Thymus (tissue), 11 donors: ENCODE measurements around the gene RPE. TPM values are rescaled to one million over a fixed set of nuclear protein-coding genes. Genes with fewer than 3 reads are reported as not detected.

Experiments
- DNase-seq, 9 donors: peaks; one replicate each; pipeline ENCODE4 v3.0.0-alpha.2; 2013; ENCODE audit warnings: low spot score in 9 of 9, low read depth in 6 of 9, missing footprints in 1 of 9
- H3K27ac ChIP-seq, 2 donors: one replicate each; pipeline ENCODE4 v1.5.1; 2013; ENCODE audit warnings: control low read depth in 1 of 2, low read depth in 1 of 2, low read length in 1 of 2, mild to moderate bottlenecking in 1 of 2, moderate library complexity in 1 of 2
- H3K27me3 ChIP-seq, 2 donors: one replicate each; pipeline ENCODE4 v1.5.1; 2013; ENCODE audit warnings: low read length in 1 of 2; ENCODE audit not compliant: control insufficient read depth in 2 of 2, insufficient read depth in 1 of 2
- H3K36me3 ChIP-seq, 2 donors: one replicate each; pipeline ENCODE4 v1.5.1; 2013; ENCODE audit warnings: low read length in 1 of 2, mild to moderate bottlenecking in 1 of 2, moderate library complexity in 1 of 2; ENCODE audit not compliant: control insufficient read depth in 2 of 2, insufficient read depth in 2 of 2
- H3K4me1 ChIP-seq, 2 donors: one replicate each; pipeline ENCODE4 v1.5.1; 2013; ENCODE audit warnings: low read length in 2 of 2; ENCODE audit not compliant: control insufficient read depth in 2 of 2, insufficient read depth in 2 of 2
- H3K4me3 ChIP-seq, 2 donors: one replicate each; pipeline ENCODE4 v1.5.1; 2013; ENCODE audit warnings: low read length in 2 of 2, control low read depth in 1 of 2, mild to moderate bottlenecking in 1 of 2
- H3K9me3 ChIP-seq, 2 donors: one replicate each; pipeline ENCODE4 v1.5.1; 2013; ENCODE audit warnings: low read length in 1 of 2, mild to moderate bottlenecking in 1 of 2; ENCODE audit not compliant: control insufficient read depth in 2 of 2, insufficient read depth in 1 of 2
- WGBS: extraction: QIAGEN DNeasy Blood & Tissue Kit; methylation state at CpG from one replicate; pipeline ENCODE4 v1.1.7; 2013; 5-methylcytosine and 5-hydroxymethylcytosine counted together
- polyA plus RNA-seq: library from polyadenylated mRNA; stranded (reverse); fragments of 200-250 nt; gene quantifications from one replicate; pipeline ENCODE4 v1.2.3, GENCODE V29; 2013
- total RNA-seq: library from RNA; stranded (reverse); fragments of 120-200 nt; gene quantifications from one replicate; pipeline ENCODE4 v1.2.4, GENCODE V29; 2013
- donor health status: healthy.

Gene RPE
- total and polyA plus RNA-seq, 2 donors, result 22.2 to 40.0 TPM

DNA sequence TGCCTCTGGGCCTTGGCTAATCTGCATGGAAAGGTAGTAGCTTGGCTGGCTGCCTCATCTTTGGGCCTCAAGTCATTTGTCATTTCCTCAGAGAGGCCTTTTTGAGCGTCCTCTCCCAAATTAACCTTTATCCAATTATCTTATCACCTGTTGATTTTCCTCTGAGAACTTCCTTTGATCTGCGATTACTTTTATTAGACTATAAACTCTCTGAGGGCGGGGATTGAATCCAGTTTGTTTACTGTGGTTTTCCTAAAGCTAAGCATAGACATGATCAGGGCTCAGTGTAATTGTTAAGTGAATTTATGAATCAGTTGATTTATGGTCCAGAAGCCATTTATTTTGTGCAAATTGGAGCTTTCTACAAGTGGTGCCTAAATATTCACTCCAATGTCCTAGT, 7.5 kb downstream of the RPE start:
- peaks cover 2 to 6% of the 10 kb centered on the region in 2 donors for H3K4me1 ChIP-seq
- H3K27ac ChIP-seq, result no peak overlapping the region
- no peaks in the 10 kb centered on the region for H3K27me3 ChIP-seq
- no peak overlapping the region for H3K4me3 ChIP-seq
- DNase-seq, result no peak
- no peaks in the 10 kb centered on the region for H3K9me3 ChIP-seq
- 79% methylated on average over 3 of the region's 3 CpGs for WGBS
- H3K36me3 ChIP-seq, result peaks cover 0 to 46% of the 10 kb centered on the region in 2 donors

DNA sequence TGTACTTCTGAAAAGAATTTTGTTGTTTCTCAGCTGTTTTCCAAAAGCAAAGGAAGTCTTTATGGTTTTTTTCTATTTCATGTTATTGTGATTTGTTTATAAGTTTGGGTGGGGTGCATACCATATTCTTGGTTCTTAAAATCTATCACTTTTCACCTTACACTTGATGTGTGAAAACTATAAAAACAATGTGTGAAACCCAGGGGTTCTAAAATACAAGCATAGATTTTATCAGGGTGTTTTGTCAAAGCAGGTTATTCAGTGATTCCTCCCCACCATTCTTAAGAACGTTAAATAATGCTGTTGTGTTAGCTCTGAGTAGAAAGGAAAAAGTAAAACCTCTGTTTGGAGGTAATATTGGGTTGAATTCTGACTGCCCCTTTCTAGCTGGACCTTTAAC, 17.7 kb downstream of the RPE start:
- no peak for DNase-seq
- WGBS, result 96% methylated on average over 1 of the region's 1 CpG
- Histone ChIP-seq H3K4me3 (no peak overlapping the region), H3K27me3 (no peaks in the 10 kb centered on the region), H3K27ac (no peak overlapping the region), H3K9me3 (no peaks in the 10 kb centered on the region), H3K36me3 (peaks cover 6 to 74% of the 10 kb centered on the region in 2 donors), H3K4me1 (no peaks in the 10 kb centered on the region)

DNA sequence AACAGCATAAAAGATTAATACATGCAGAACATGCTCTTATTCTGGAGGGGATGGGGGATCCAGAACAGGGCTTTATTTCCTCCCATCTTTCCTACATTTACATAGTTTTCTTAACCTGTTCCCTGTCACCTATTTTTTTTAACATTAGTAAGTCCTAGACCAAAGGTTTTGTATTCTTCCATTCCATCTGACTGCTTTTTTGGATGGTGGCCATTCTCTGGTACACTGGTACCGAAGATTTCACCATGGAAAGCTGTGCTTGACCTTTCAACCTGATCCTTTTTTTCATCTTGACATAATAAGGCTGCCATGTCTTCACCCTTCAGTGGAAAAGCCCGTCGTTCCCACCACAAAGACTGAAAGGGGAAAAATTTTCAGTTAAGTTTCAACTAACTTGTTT, 20.4 kb downstream of the RPE start:
- peaks cover 3 to 56% of the 10 kb centered on the region in 2 donors for H3K36me3 ChIP-seq
- H3K9me3 ChIP-seq, result no peaks in the 10 kb centered on the region
- no peaks in the 10 kb centered on the region for H3K27me3 ChIP-seq
- no peak for DNase-seq
- H3K27ac ChIP-seq, result no peak overlapping the region
- no peaks in the 10 kb centered on the region for H3K4me1 ChIP-seq
- H3K4me3 ChIP-seq, result no peak overlapping the region
- 97% methylated on average over 3 of the region's 3 CpGs for WGBS

DNA sequence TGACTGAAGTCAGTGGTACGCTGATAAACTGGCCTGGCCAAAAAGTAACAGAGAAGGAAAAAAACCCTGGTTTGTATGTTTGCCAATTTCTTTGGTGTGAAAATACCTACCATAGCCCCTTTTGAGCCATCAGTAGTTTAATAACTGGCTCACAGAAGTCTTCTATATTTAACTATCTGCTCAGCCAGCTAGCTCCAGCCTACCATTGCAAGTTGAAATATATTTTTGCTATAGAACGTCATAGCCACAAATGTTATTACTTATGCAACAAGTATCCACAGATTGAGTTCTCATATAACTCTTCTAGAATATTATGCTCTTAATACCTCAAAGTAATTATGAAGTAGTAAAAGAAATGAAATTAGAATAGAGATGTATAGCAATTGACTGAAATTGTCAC, 25.2 kb downstream of the RPE start:
- Histone ChIP-seq H3K27me3 (no peaks in the 10 kb centered on the region), H3K9me3 (no peaks in the 10 kb centered on the region), H3K4me1 (no peaks in the 10 kb centered on the region), H3K27ac (no peak overlapping the region), H3K4me3 (no peak overlapping the region), H3K36me3 (peaks cover 0 to 24% of the 10 kb centered on the region in 2 donors)
- DNase-seq, result no peak
- 98% methylated on average over 2 of the region's 2 CpGs for WGBS

DNA sequence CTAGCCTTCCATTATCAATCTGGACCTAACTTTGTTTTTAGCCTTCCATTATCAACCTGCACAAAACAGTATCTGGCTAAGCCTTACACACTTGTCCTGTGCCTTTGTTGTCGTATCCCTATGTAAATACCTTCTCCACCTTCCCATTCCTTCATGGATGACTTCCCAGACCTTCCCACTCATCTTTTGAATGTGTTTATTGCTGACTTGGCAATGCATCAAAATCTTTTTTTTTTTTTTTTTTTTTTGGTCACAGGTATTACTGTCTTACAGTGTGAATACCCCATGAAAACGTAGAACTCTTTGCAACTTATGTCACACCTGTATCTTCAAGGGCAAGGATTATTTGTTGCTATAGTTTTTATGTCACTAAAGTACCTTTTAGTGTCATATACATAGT, 25.7 kb downstream of the RPE start:
- H3K36me3 ChIP-seq, result peaks cover 0 to 20% of the 10 kb centered on the region in 2 donors
- H3K9me3 ChIP-seq, result no peaks in the 10 kb centered on the region
- no peak for DNase-seq
- H3K27ac ChIP-seq, result no peak overlapping the region
- no peaks in the 10 kb centered on the region for H3K4me1 ChIP-seq
- 94% methylated on average over 2 of the region's 2 CpGs for WGBS
- H3K4me3 ChIP-seq, result no peak overlapping the region
- H3K27me3 ChIP-seq, result no peaks in the 10 kb centered on the region

DNA sequence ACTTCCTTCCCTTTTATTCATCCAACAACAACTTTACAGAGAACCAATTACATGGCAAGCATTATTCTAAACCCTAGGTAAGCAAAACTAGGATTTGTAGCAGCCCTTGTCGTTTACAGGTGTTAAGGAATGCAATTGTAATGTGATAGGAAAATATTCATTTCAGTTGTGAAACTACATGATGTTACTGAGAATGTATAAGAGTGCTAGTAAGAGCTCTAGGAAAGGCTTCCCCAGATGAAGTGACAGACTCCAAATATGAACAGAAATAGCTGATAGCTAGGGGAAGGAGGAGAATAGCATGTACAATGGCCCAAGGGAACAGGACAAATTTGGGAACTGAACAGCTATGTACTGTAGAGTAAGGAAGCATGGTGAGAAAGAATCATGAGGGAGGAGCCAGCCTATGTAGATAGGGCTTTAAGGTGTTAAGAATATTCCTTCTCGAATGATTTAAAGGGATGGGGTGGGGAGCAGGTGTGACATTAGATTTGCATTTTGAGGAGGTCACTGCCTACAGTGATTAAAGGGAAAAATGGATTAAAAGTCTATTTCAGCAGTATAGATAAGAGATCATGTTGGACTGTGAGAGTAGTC, 31.7 kb downstream of the RPE start:
- no peaks in the 10 kb centered on the region for H3K9me3 ChIP-seq
- H3K4me3 ChIP-seq, result no peak overlapping the region
- H3K36me3 ChIP-seq, result peaks cover 0 to 2% of the 10 kb centered on the region in 2 donors
- no peak overlapping the region for H3K27ac ChIP-seq
- H3K27me3 ChIP-seq, result no peaks in the 10 kb centered on the region
- 88% methylated on average over 2 of the region's 2 CpGs for WGBS
- H3K4me1 ChIP-seq, result no peaks in the 10 kb centered on the region
- no peak for DNase-seq

DNA sequence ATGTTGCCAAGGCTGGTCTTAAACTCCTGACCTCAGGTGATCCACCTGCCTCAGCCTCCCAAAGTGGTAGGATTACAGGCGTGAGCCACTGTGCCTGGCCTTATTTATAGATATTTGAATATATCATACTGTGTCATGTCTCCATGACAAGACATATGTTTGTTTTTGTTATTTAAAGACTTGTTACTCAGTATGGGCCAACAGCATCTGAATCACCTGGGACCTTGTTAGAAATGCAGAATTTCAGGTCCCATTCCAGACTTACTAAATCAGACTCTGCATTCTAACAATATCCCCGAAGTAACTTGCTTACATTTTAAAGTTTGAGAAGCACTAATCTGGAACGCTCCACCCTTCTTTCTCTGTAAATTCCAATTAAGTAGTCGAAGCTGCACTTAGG, 33.2 kb downstream of the RPE start:
- no peaks in the 10 kb centered on the region for H3K4me1 ChIP-seq
- H3K4me3 ChIP-seq, result no peak overlapping the region
- no peaks in the 10 kb centered on the region for H3K9me3 ChIP-seq
- H3K27ac ChIP-seq, result no peak overlapping the region
- no peak for DNase-seq
- peaks cover 0 to 2% of the 10 kb centered on the region in 2 donors for H3K36me3 ChIP-seq
- H3K27me3 ChIP-seq, result no peaks in the 10 kb centered on the region
- WGBS, result 98% methylated on average over 4 of the region's 4 CpGs

DNA sequence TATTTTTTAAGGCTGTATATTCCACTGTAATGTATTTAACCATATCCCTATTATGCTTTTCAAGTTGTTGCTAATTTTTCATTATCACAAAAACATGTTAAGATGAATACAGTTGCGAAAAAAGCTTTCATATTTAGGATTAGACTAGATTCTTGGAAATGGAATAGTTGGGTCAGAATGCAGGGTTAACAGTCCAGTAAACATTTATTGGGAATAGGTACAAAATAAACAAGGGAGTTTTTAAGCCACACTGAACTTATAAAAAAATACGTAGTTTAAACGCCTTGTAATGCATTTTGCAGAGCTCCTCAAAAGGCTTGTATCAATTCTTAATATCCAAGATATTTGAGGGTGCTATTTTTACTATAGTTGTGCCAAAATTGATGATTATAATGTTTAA, 35.6 kb downstream of the RPE start:
- H3K27ac ChIP-seq, result no peak overlapping the region
- peaks cover 0 to 2% of the 10 kb centered on the region in 2 donors for H3K36me3 ChIP-seq
- H3K4me1 ChIP-seq, result no peaks in the 10 kb centered on the region
- no peak overlapping the region for H3K4me3 ChIP-seq
- no peak for DNase-seq
- no peaks in the 10 kb centered on the region for H3K9me3 ChIP-seq
- 96% methylated on average over 3 of the region's 3 CpGs for WGBS
- H3K27me3 ChIP-seq, result no peaks in the 10 kb centered on the region

DNA sequence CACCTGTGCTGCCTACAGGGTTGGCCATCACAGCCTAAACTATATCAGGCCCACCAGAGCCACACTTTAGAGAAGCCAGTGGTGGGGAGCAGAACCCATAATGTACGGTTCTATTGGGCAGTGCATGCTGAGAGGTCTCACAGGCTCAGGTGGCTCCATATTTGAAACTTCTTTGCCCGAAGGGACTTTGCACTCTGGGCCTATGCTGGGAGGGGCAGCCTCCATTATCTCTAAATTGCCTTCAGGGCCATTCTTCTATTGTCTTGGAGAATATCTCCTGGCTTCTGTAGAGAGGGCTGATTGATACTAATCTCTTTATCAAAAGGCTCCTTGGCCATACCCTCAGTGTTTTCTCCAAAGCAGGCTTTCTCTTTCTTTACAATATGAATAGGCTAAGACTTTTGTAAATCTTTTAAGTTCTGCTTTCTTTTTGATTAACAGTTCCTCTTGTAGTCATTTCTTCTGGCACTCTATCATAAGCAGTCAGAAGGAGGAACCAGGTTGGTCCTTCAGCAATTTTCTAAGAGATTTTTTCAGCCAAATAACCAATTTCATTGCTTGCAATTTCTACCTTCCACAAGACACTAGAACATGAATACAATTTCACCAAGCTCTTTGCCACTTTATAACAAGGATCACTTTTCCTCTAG, 44.5 kb downstream of the RPE start:
- Histone ChIP-seq H3K27me3 (no peaks in the 10 kb centered on the region), H3K27ac (no peak overlapping the region), H3K4me1 (no peaks in the 10 kb centered on the region), H3K36me3 (peaks cover 7 to 10% of the 10 kb centered on the region in 2 donors), H3K4me3 (no peak overlapping the region), H3K9me3 (no peaks in the 10 kb centered on the region)
- no peak for DNase-seq
- 98% methylated on average over 2 of the region's 2 CpGs for WGBS
